ENCODE data around the gene SLC7A4. TPM values are rescaled to one million over a fixed set of nuclear protein-coding genes. Genes with fewer than 3 reads are reported as not detected.

SLC7A4 gene
- total and polyA plus RNA-seq, 7 donors = 0.08 to 0.87 (median 0.10) TPM; not detected in 4

GRCh38 chr22:21045585-21046294 is 13.4 kb upstream of the SLC7A4 start, which contains the start of gene LRRC74B:
LRRC74B (plus strand) TSS chr22:21045946; CDS start chr22:21045987, 41 bp downstream.
- Histone ChIP-seq H3K36me3 (ENCODE audit: insufficient read depth in 1 of 2, low read depth in 1 of 2) (peaks cover 0 to 6% of the 10 kb centered on the region in 2 donors), H3K4me1 (peaks cover 12% of the 10 kb centered on the region), H3K9me3 (no peaks in the 10 kb centered on the region), H3K4me3 (peak within 1 kb of the TSS; percentile 77), H3K27me3 (ENCODE audit: insufficient read depth in 3 of 3, low read length in 2 of 3) (no peaks in the 10 kb centered on the region), H3K27ac (peak within 1 kb of the TSS; percentile 75)
- ATAC-seq (peak; percentile 91 to 95 (median 92)), DNase-seq (peak; percentile 92 to 94)
- TF ChIP-seq, protein P1, sequence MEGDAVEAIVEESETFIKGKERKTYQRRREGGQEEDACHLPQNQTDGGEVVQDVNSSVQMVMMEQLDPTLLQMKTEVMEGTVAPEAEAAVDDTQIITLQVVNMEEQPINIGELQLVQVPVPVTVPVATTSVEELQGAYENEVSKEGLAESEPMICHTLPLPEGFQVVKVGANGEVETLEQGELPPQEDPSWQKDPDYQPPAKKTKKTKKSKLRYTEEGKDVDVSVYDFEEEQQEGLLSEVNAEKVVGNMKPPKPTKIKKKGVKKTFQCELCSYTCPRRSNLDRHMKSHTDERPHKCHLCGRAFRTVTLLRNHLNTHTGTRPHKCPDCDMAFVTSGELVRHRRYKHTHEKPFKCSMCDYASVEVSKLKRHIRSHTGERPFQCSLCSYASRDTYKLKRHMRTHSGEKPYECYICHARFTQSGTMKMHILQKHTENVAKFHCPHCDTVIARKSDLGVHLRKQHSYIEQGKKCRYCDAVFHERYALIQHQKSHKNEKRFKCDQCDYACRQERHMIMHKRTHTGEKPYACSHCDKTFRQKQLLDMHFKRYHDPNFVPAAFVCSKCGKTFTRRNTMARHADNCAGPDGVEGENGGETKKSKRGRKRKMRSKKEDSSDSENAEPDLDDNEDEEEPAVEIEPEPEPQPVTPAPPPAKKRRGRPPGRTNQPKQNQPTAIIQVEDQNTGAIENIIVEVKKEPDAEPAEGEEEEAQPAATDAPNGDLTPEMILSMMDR (IDR thresholded peaks at IDR 0.05) = no peak
- intact Hi-C loops (cut with DNase I) = loop anchor here in 1 of 2 donors (2.0 kb wide), 2 partner anchors 31 to 65 kb away; partner anchors contain the start of gene P2RX6
- WGBS, 3 donors = 5 to 9% (median 6%) methylated on average over 41 to 47 of the region's 47 CpGs

DNA sequence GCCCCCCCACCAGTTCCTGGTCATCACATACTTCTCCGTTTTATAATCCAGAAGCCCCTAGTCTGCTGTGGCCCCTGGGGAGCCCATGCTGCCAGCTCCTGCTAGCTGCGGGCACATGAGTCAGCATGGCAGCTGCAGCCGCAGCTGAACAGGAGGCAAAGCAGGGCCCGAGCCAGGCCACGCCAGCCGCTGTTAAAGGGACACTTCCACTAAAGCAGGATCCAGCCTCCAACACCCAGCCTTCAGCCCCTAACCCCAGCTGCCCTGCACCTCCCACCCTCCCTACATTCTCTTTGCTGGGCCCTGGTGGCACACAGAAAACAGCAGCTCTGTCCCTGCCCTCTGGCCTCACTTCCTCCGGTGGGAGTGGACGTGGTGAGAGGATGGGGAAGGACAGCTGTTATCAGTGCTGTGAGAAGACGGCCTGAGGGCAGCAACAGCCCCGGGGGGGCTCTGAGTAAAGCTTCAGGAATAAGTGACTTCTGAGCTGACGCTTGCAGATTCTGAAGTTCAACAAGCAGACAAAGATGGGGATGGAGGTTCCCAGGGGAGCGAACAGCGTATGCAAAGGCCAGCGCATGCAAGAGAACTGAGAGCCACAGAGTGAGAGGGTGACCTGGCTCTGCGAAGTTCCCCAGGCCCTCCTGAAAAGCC is 12.7 kb upstream of the SLC7A4 start:
- WGBS, 3 donors = 6 to 9% (median 7%) methylated on average over 15 of the region's 15 CpGs
- Histone ChIP-seq H3K36me3 (ENCODE audit: insufficient read depth in 1 of 2, low read depth in 1 of 2) (peaks cover 0 to 6% of the 10 kb centered on the region in 2 donors), H3K27ac (peak overlapping the region; percentile 75), H3K4me3 (peak overlapping the region; percentile 77), H3K4me1 (peaks cover 12% of the 10 kb centered on the region), H3K9me3 (no peaks in the 10 kb centered on the region), H3K27me3 (ENCODE audit: insufficient read depth in 3 of 3, low read length in 2 of 3) (no peaks in the 10 kb centered on the region)
- intact Hi-C loops (cut with DNase I) = loop anchor here in 1 of 2 donors (2.0 kb wide), 2 partner anchors 30 to 64 kb away; partner anchors contain the start of gene P2RX6
- ATAC-seq = peak; percentile 89 to 95 (median 92)
- peak; percentile 67 to 86 for DNase-seq
- TF ChIP-seq, protein P1 (IDR thresholded peaks at IDR 0.05) = no peak

GRCh38 chr22:21043860-21044535 is 11.6 kb upstream of the SLC7A4 start:
- peak in 1 of 2 donors; percentile 28 for DNase-seq
- H3K27ac ChIP-seq = peak overlapping the region; percentile 75
- 72 to 77% (median 73%) methylated on average over 15 of the region's 15 CpGs for WGBS, 3 donors
- H3K4me3 ChIP-seq = peak overlapping the region; percentile 77
- peaks cover 15% of the 10 kb centered on the region for H3K4me1 ChIP-seq
- peak; percentile 1 to 19 (median 15) for ATAC-seq
- intact Hi-C loops (cut with DNase I) = loop anchor here in 1 of 2 donors (2.0 kb wide), 2 partner anchors 29 to 63 kb away; partner anchors contain the start of gene P2RX6
- TF ChIP-seq, protein P1 (IDR thresholded peaks at IDR 0.05) = no peak
- no peaks in the 10 kb centered on the region for H3K27me3 ChIP-seq (ENCODE audit: insufficient read depth in 3 of 3, low read length in 2 of 3)
- H3K9me3 ChIP-seq = no peaks in the 10 kb centered on the region
- peaks cover 0 to 6% of the 10 kb centered on the region in 2 donors for H3K36me3 ChIP-seq (ENCODE audit: insufficient read depth in 1 of 2, low read depth in 1 of 2)

GRCh38 chr22:21042978-21043859 is 10.9 kb upstream of the SLC7A4 start:
- WGBS, 3 donors = 87 to 95% (median 94%) methylated on average over 4 to 6 of the region's 6 CpGs
- TF ChIP-seq, protein P1 (IDR thresholded peaks at IDR 0.05) = no peak
- Histone ChIP-seq H3K27ac (no peak overlapping the region), H3K36me3 (ENCODE audit: insufficient read depth in 1 of 2, low read depth in 1 of 2) (peaks cover 0 to 6% of the 10 kb centered on the region in 2 donors), H3K4me3 (peak overlapping the region; percentile 77), H3K4me1 (peaks cover 22% of the 10 kb centered on the region), H3K9me3 (no peaks in the 10 kb centered on the region), H3K27me3 (ENCODE audit: insufficient read depth in 3 of 3, low read length in 2 of 3) (no peaks in the 10 kb centered on the region)
- ATAC-seq (peak in 2 of 4 donors; percentile 9 to 19), DNase-seq (peak in 1 of 2 donors; percentile 29)
- intact Hi-C loops (cut with DNase I) = no loop called here

All from psoas muscle (tissue), 8 donors.